Activated effector memory CD4-positive, alpha-beta T cell treated with anti-CD3 and anti-CD28 coated beads, Interleukin-2, amount 50 U/mL, for 16 hours (primary cell): ENCODE measurements around the gene ERMAP.
"Not testable (repeated sequence)": the region's sequence is repeated elsewhere in the genome, so short reads cannot be mapped to it uniquely, and the experiment has no call there.

Source experiments
- DNase-seq: peaks from one replicate; pipeline ENCODE4 v3.0.0-alpha.2; 2020

The ERMAP gene

GRCh38 chr1:42845866-42846256 lies 28.9 kb downstream of the ERMAP start:
- DNase-seq = no peak

- DNase-seq = peak; percentile 95
Observed at GRCh38 chr1:42846257-42847110, 29.6 kb downstream of the ERMAP start, which contains the start of gene ZNF691. Gene ZNF691, plus strand, starts transcription at chr1:42846613. Its CDS starts 3,046 bp downstream, at chr1:42849659.

GRCh38 chr1:42847111-42847595 lies 30.2 kb downstream of the ERMAP start:
- DNase-seq = no peak

GRCh38 chr1:42847721-42848460 lies 31.0 kb downstream of the ERMAP start:
- no peak for DNase-seq

GRCh38 chr1:42848823-42849537 lies 32.1 kb downstream of the ERMAP start:
- no peak for DNase-seq

GRCh38 chr1:42849944-42850343 lies 33.0 kb downstream of the ERMAP start:
- no peak for DNase-seq

- DNase-seq = no peak
Observed at GRCh38 chr1:42851420-42851819, 34.5 kb downstream of the ERMAP start.

- DNase-seq = no peak
Observed at GRCh38 chr1:42851960-42852607, 35.2 kb downstream of the ERMAP start.

- no peak for DNase-seq
Observed at GRCh38 chr1:42852608-42852980, 35.7 kb downstream of the ERMAP start.

- DNase-seq = no peak
Observed at GRCh38 chr1:42853116-42853884, 36.4 kb downstream of the ERMAP start.

GRCh38 chr1:42856554-42856953 lies 39.6 kb downstream of the ERMAP start:
- DNase-seq = not testable (repeated sequence)

GRCh38 chr1:42859366-42859765 lies 42.4 kb downstream of the ERMAP start:
- DNase-seq = not testable (repeated sequence)

- DNase-seq = no peak
Observed at GRCh38 chr1:42860339-42861013, 43.6 kb downstream of the ERMAP start.

GRCh38 chr1:42861014-42861399 lies 44.1 kb downstream of the ERMAP start:
- DNase-seq = no peak

- DNase-seq = no peak
Observed at GRCh38 chr1:42866549-42866948, 49.6 kb downstream of the ERMAP start.

- DNase-seq = not testable (repeated sequence)
Observed at GRCh38 chr1:42868466-42868865, 51.5 kb downstream of the ERMAP start.

GRCh38 chr1:42869254-42869653 lies 52.3 kb downstream of the ERMAP start:
- DNase-seq = not testable (repeated sequence)

GRCh38 chr1:42869751-42870150 lies 52.8 kb downstream of the ERMAP start:
- DNase-seq = not testable (repeated sequence)

GRCh38 chr1:42873108-42873507 lies 56.2 kb downstream of the ERMAP start:
- not testable (repeated sequence) for DNase-seq

GRCh38 chr1:42873670-42874069 lies 56.7 kb downstream of the ERMAP start:
- no peak for DNase-seq

GRCh38 chr1:42876009-42876408 lies 59.1 kb downstream of the ERMAP start:
- no peak for DNase-seq
